H7 (cell line): ENCODE data around the gene MAMLD1. TPM values are rescaled to one million over a fixed set of nuclear protein-coding genes. Genes with fewer than 3 reads are reported as not detected.

Experiments used
- DNase-seq: peaks from one replicate; pipeline ENCODE4 v3.0.0; 2012
- H3K27me3 ChIP-seq: 2 replicates; pipeline ENCODE4 v1.6.0; 2011; ENCODE audit warnings: mild to moderate bottlenecking, low read length; ENCODE audit not compliant: control insufficient read depth, insufficient read depth
- H3K36me3 ChIP-seq: replicated peaks from 2 replicates; pipeline ENCODE4 v1.5.1; 2011; ENCODE audit warnings: low read length; ENCODE audit not compliant: control insufficient read depth, insufficient read depth
- H3K4me3 ChIP-seq: 2 replicates; pipeline ENCODE4 v1.5.1; 2011; ENCODE audit warnings: low read depth, mild to moderate bottlenecking, control low read depth, low read length, moderate library complexity; ENCODE audit not compliant: insufficient read depth
- total RNA-seq: library from RNA; depleted of rRNA; stranded (reverse); fragments of >200 nt; shearing (Covaris generic); gene quantifications from 2 replicates; pipeline ENCODE4 v1.2.3, GENCODE V29; 2014; rRNA removed

The MAMLD1 gene
- total RNA-seq, 1 experiment from 2014 or later, result 0.31 TPM

GRCh38 chrX:150544222-150544787 lies 181.2 kb downstream of the MAMLD1 start:
- H3K27me3 ChIP-seq, result peaks cover 24% of the 10 kb centered on the region
- no peak overlapping the region for H3K4me3 ChIP-seq
- no peaks in the 10 kb centered on the region for H3K36me3 ChIP-seq
- peak; percentile 88 for DNase-seq

- peaks cover 24% of the 10 kb centered on the region for H3K27me3 ChIP-seq
- no peaks in the 10 kb centered on the region for H3K36me3 ChIP-seq
- DNase-seq, result no peak
- H3K4me3 ChIP-seq, result no peak overlapping the region
These were observed 182.0 kb downstream of the MAMLD1 start for GRCh38 chrX:150544835-150545770.

- Histone ChIP-seq H3K27me3 (peaks cover 31% of the 10 kb centered on the region), H3K4me3 (no peak overlapping the region), H3K36me3 (no peaks in the 10 kb centered on the region)
- DNase-seq, result no peak
These were observed 183.6 kb downstream of the MAMLD1 start for GRCh38 chrX:150546711-150547153.

DNA sequence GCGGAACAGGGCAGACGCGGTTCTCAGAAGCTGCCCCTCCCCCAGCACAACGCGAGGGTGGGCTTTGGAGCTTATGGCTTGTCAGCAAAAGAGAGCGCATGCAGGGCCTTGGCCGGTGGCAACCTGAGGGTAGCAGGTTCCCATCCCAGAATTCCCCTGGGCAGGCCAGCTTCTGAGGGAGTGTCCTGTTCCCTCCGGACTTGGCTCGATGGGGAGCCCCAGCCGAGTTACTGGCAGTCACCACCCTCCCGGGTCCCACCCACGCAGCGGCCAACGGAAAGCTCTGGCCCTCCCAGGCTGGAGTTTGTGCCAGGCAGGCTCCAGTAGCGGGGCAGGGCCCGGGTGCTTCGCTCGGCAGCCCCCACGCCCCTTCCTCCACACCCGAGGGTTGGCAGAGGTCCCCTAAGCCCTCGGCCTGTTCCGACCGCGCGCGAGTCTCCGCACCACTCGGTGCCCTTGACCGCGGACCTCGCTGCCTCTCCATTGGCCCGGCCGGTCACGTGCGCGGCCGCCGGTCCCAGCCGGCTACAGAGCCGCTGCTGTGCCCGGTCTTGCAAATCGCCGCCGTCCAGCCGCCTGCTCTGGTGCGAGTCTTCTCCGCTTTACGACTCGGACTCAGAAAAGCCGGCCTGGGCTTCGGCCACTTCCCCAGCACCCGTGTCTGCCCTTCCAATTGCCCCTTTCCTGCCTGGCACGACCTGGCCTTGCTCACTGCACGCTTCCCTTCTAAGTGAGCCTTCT lies 184.4 kb downstream of the MAMLD1 start:
- peak overlapping the region; percentile 43 for H3K4me3 ChIP-seq
- DNase-seq, result peak; percentile 89
- H3K27me3 ChIP-seq, result peaks cover 31% of the 10 kb centered on the region
- no peaks in the 10 kb centered on the region for H3K36me3 ChIP-seq

DNA sequence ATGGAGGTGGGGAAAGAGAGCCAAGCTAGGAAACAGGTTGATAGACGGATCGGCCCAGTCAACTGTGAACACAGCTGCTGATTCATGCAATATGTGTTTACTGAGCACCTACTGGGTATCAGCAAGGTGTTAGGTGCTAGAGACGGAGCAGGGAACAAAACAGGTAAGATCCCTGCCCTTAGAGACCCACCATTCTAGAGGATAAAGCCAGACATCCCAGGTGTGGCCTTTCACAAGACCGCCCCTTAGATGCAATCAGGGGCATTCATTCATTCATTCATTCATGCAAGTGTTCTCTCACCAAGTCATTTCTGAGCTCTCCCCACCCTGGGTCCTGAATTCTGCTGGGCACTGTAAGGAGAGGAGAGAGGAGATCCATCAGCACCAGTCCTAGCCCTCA lies 185.1 kb downstream of the MAMLD1 start:
- Histone ChIP-seq H3K27me3 (peaks cover 31% of the 10 kb centered on the region), H3K4me3 (peak overlapping the region; percentile 43; the same call in 1 of the 2 replicates), H3K36me3 (no peaks in the 10 kb centered on the region)
- DNase-seq, result no peak

DNA sequence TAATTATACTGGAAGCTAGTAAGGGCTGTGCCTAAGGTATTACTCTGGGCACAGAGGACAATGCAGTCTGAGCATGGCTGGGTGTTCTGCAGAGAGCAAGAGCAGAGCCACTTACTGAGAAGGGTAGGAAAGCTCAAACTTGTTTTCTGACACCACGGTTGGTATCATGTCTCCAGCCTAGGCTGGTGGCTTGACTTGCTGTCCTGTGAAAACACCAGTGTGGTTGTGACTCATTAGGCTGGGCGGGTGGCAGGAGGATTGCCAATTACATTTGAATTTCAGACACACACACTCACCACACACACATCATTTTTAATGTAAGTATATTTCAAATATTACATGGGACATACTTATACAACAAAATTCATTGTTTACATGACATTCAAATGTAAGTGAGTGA lies 185.6 kb downstream of the MAMLD1 start:
- DNase-seq, result no peak
- no peaks in the 10 kb centered on the region for H3K36me3 ChIP-seq
- no peak overlapping the region for H3K4me3 ChIP-seq
- peaks cover 31% of the 10 kb centered on the region for H3K27me3 ChIP-seq

- no peak overlapping the region for H3K4me3 ChIP-seq
- DNase-seq, result no peak
- peaks cover 23% of the 10 kb centered on the region for H3K27me3 ChIP-seq
- no peaks in the 10 kb centered on the region for H3K36me3 ChIP-seq
These were observed 188.8 kb downstream of the MAMLD1 start for GRCh38 chrX:150551963-150552362.

- peak; percentile 58 for DNase-seq
- H3K4me3 ChIP-seq, result no peak overlapping the region
- no peaks in the 10 kb centered on the region; the same call in 1 of the 2 replicates for H3K27me3 ChIP-seq
- H3K36me3 ChIP-seq, result no peaks in the 10 kb centered on the region
These were observed 195.3 kb downstream of the MAMLD1 start for GRCh38 chrX:150558424-150558823.

Other genes with a start within 250 kb of the MAMLD1 start
- 15.9 and 22.4 TPM in 2 replicates for gene MTM1, start 205.3 kb downstream of the MAMLD1 start, total RNA-seq